ENCODE results near the gene AGBL4. TPM values are rescaled to one million over a fixed set of nuclear protein-coding genes. Genes with fewer than 3 reads are reported as not detected.
A peak's percentile ranks its signal among the peaks of the same experiment; 100 is the strongest.

Gene AGBL4
- total and polyA plus RNA-seq, 7 donors: 0.09 to 0.36 (median 0.16) TPM; not detected in 4

DNA sequence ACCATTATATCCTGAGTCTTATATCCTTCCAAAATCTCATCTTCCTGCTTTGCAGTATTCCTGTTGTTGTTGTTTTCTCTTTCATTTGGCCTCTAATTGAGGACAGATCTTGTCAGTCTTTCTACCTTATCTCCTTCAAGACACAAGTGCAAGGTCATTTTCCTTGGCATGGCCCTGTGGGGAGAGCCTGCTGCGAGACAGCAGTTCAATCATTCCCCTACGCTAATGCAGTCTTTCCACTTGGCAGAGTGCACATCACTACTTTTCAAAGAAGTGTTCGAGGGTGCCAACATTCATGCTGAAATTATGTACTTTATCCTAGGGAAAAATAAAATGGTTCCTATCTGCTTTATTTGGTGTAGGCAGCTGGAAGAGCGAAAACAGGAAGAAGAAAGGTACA is 1421.4 kb downstream of the AGBL4 start:
- DNase-seq: no peak
- WGBS, 2 donors: 85 to 90% methylated on average over 4 of the region's 4 CpGs

DNA sequence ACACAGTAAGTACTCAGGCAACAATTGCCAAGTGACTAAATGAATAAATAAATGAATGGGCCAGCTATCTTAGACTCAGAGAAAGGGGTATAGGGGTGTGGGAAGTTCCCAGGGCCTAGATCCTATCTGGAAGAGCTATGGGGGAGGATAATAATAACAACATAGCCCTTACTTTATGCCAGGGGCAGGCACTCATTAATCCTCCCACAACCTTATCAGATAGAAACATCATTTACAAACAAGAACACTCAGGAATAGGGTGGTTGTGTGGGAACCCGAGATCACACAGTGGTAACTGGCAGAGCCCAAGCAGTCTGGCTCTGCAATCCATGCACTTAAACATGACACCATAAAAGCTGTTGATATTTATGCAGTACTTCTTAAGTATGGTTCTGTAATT is 1423.6 kb downstream of the AGBL4 start:
- Histone ChIP-seq H3K4me3 (no peak overlapping the region), H3K4me1 (peaks cover 0 to 17% (median 11%) of the 10 kb centered on the region in 4 donors), H3K9me3 (no peaks in the 10 kb centered on the region), H3K27ac (no peak overlapping the region), H3K27me3 (no peaks in the 10 kb centered on the region), H3K36me3 (no peaks in the 10 kb centered on the region)
- WGBS, 2 donors: 51 to 71% methylated on average over 1 of the region's 1 CpG
- TF ChIP-seq POLR2A (IDR thresholded peaks at IDR 0.05) (no peak), EP300 (IDR thresholded peaks at IDR 0.05) (no peak), POLR2AphosphoS5 (IDR thresholded peaks at IDR 0.05) (no peak)
- TF ChIP-seq, protein P1, sequence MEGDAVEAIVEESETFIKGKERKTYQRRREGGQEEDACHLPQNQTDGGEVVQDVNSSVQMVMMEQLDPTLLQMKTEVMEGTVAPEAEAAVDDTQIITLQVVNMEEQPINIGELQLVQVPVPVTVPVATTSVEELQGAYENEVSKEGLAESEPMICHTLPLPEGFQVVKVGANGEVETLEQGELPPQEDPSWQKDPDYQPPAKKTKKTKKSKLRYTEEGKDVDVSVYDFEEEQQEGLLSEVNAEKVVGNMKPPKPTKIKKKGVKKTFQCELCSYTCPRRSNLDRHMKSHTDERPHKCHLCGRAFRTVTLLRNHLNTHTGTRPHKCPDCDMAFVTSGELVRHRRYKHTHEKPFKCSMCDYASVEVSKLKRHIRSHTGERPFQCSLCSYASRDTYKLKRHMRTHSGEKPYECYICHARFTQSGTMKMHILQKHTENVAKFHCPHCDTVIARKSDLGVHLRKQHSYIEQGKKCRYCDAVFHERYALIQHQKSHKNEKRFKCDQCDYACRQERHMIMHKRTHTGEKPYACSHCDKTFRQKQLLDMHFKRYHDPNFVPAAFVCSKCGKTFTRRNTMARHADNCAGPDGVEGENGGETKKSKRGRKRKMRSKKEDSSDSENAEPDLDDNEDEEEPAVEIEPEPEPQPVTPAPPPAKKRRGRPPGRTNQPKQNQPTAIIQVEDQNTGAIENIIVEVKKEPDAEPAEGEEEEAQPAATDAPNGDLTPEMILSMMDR (IDR thresholded peaks at IDR 0.05): no peak
- DNase-seq: no peak
- intact Hi-C loops (cut with DNase I): no loop called here

More for the DNA sequence above, 1421.4 kb downstream of the AGBL4 start:
- intact Hi-C loops (cut with DNase I): no loop called here
- Histone ChIP-seq H3K4me3 (no peak overlapping the region), H3K36me3 (no peaks in the 10 kb centered on the region), H3K27ac (no peak overlapping the region), H3K27me3 (no peaks in the 10 kb centered on the region), H3K9me3 (no peaks in the 10 kb centered on the region), H3K4me1 (no peaks in the 10 kb centered on the region)
- TF ChIP-seq POLR2AphosphoS5 (IDR thresholded peaks at IDR 0.05): no peak
- TF ChIP-seq EP300 (IDR thresholded peaks at IDR 0.05): no peak
- TF ChIP-seq POLR2A (IDR thresholded peaks at IDR 0.05): no peak
- TF ChIP-seq, protein P1 (IDR thresholded peaks at IDR 0.05): no peak

DNA sequence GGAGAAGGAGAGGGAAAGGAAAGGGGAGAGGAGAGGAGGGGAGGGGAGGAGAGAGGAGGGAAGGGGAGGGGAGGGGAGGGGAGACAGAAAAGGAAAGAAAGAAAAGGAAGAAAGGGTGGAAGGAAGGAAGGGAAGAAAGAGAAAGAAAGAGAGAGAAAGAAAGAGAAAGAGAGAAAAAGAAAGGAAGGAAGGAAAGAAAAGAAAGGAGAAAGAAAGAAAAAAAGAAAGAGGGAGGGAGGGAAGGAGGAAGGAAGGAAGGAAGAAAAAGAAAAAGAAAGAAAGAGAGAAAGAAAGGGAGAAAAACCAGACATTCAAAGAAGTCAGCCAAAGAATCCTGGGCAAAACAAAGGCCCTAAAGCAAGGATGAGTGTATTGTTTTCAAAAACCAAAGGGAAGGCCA is 1426.1 kb downstream of the AGBL4 start:
- peaks cover 0 to 17% (median 11%) of the 10 kb centered on the region in 4 donors for H3K4me1 ChIP-seq
- no peak overlapping the region for H3K27ac ChIP-seq
- H3K27me3 ChIP-seq: no peaks in the 10 kb centered on the region
- no peaks in the 10 kb centered on the region for H3K9me3 ChIP-seq
- TF ChIP-seq, protein P1 (IDR thresholded peaks at IDR 0.05): no peak
- no peak for TF ChIP-seq POLR2AphosphoS5 (IDR thresholded peaks at IDR 0.05)
- no peak for TF ChIP-seq EP300 (IDR thresholded peaks at IDR 0.05)
- TF ChIP-seq POLR2A (IDR thresholded peaks at IDR 0.05): no peak
- DNase-seq: no peak
- no peaks in the 10 kb centered on the region for H3K36me3 ChIP-seq
- no peak overlapping the region for H3K4me3 ChIP-seq
- intact Hi-C loops (cut with DNase I): no loop called here

DNA sequence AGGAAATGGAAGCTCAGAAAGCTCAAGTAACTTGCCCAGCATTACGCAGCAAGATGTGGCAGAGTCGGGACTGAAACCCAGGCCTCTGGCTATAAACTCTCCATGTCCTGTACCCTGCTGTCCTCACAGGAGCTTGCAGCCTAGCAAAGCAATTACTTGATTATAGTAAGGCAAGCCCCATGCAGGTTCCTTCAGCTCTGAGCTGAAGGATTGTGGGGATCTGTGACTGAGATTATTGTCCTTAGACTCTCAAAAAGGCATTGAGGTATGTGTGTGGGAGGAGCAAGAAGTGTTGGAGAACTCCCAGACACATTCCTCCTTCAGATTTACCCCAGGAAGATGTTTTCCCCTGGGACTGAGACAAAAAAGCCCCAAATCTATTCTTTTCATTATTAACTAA is 1427.7 kb downstream of the AGBL4 start:
- intact Hi-C loops (cut with DNase I): no loop called here
- TF ChIP-seq POLR2A (IDR thresholded peaks at IDR 0.05) (no peak), EP300 (IDR thresholded peaks at IDR 0.05) (no peak), POLR2AphosphoS5 (IDR thresholded peaks at IDR 0.05) (no peak)
- TF ChIP-seq, protein P1 (IDR thresholded peaks at IDR 0.05): no peak

DNA sequence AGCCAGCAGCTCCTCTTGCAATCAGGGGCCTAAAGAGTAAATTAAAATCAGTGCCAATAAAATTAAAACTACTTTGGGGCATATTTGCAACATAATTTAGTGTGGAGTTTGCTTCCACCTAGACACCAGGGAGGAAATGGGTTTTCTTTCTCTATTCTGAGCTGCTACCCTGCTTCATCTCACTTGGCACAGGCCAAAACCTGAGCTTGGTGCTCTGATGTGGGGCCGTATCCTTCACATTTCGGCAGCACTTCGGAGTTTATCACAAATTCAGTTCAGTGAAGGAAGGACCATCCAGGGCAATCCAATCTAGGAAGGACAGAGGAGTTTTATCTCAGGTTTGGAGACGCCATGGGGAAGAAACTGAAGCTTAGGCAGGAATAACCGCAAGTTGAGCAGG is 1428.1 kb downstream of the AGBL4 start:
- H3K4me1 ChIP-seq: peaks cover 0 to 17% (median 11%) of the 10 kb centered on the region in 4 donors
- no peak for DNase-seq
- peak overlapping the region in 2 of 4 donors; percentile 5 to 30 for H3K27ac ChIP-seq
- intact Hi-C loops (cut with DNase I): no loop called here
- no peaks in the 10 kb centered on the region for H3K27me3 ChIP-seq
- H3K9me3 ChIP-seq: no peaks in the 10 kb centered on the region
- WGBS, 2 donors: 90% methylated on average over 5 of the region's 5 CpGs
- TF ChIP-seq, protein P1 (IDR thresholded peaks at IDR 0.05): no peak
- TF ChIP-seq POLR2AphosphoS5 (IDR thresholded peaks at IDR 0.05) (no peak), EP300 (IDR thresholded peaks at IDR 0.05) (no peak)
- H3K4me3 ChIP-seq: no peak overlapping the region
- no peaks in the 10 kb centered on the region for H3K36me3 ChIP-seq

More for the DNA sequence above, 1427.7 kb downstream of the AGBL4 start:
- H3K4me3 ChIP-seq: no peak overlapping the region
- no peaks in the 10 kb centered on the region for H3K9me3 ChIP-seq
- H3K4me1 ChIP-seq: peaks cover 0 to 17% (median 11%) of the 10 kb centered on the region in 4 donors
- peak overlapping the region in 2 of 4 donors; percentile 5 to 30 for H3K27ac ChIP-seq
- DNase-seq: no peak
- H3K27me3 ChIP-seq: no peaks in the 10 kb centered on the region
- WGBS, 2 donors: 84 to 86% methylated on average over 2 of the region's 2 CpGs
- no peaks in the 10 kb centered on the region for H3K36me3 ChIP-seq
